Raji (cell line): ENCODE results near the gene FRY.

Experiments used
- POLR2A ChIP-seq: IDR thresholded peaks from 2 replicates; pipeline ENCODE4 v1.6.1; 2011; ENCODE audit warnings: low read depth, low read length, control low read depth; ENCODE audit not compliant: insufficient read depth

FRY gene

GRCh38 chr13:32310134-32310706, 278.6 kb downstream of the FRY start:
- no peak for TF ChIP-seq POLR2A

GRCh38 chr13:32311188-32311897, 279.8 kb downstream of the FRY start:
- TF ChIP-seq POLR2A = no peak

- TF ChIP-seq POLR2A = no peak
Observed at GRCh38 chr13:32314271-32315237, 283.0 kb downstream of the FRY start.

- TF ChIP-seq POLR2A = peak; percentile 94
Observed at GRCh38 chr13:32315238-32316027, 283.9 kb downstream of the FRY start, which contains the start of the genes BRCA2 and ZAR1L. Gene BRCA2, plus strand, starts transcription at chr13:32315508. Its CDS starts 953 bp downstream, at chr13:32316461. Gene ZAR1L, minus strand, starts transcription at chr13:32315363. Its CDS starts 3,438 bp downstream, at chr13:32311925.

DNA sequence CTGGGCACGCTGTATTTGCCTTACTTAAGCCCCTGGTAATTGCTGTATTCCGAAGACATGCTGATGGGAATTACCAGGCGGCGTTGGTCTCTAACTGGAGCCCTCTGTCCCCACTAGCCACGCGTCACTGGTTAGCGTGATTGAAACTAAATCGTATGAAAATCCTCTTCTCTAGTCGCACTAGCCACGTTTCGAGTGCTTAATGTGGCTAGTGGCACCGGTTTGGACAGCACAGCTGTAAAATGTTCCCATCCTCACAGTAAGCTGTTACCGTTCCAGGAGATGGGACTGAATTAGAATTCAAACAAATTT, 284.4 kb downstream of the FRY start:
- TF ChIP-seq POLR2A = no peak

GRCh38 chr13:32316501-32316900, 284.9 kb downstream of the FRY start:
- no peak for TF ChIP-seq POLR2A

DNA sequence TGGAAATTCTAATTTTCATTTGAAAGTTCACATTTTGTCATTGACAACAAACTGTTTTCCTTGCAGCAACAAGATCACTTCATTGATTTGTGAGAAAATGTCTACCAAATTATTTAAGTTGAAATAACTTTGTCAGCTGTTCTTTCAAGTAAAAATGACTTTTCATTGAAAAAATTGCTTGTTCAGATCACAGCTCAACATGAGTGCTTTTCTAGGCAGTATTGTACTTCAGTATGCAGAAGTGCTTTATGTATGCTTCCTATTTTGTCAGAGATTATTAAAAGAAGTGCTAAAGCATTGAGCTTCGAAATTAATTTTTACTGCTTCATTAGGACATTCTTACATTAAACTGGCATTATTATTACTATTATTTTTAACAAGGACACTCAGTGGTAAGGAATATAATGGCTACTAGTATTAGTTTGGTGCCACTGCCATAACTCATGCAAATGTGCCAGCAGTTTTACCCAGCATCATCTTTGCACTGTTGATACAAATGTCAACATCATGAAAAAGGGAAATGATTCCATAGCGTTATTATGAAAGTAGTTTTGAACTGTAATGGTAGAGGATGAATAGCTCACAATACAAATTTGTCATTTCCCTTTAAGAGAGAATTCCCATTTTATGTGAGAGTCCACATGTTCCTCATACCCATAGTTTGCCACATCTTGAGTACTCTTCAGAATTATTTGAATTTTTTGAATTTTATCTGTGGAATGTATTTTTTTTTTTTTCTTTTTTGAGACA, 286.3 kb downstream of the FRY start:
- TF ChIP-seq POLR2A = no peak

- no peak for TF ChIP-seq POLR2A
Observed at GRCh38 chr13:32320528-32320927, 289.0 kb downstream of the FRY start.

- TF ChIP-seq POLR2A = no peak
Observed at GRCh38 chr13:32323912-32324311, 292.3 kb downstream of the FRY start.

- no peak for TF ChIP-seq POLR2A
Observed at GRCh38 chr13:32330441-32330840, 298.9 kb downstream of the FRY start.

DNA sequence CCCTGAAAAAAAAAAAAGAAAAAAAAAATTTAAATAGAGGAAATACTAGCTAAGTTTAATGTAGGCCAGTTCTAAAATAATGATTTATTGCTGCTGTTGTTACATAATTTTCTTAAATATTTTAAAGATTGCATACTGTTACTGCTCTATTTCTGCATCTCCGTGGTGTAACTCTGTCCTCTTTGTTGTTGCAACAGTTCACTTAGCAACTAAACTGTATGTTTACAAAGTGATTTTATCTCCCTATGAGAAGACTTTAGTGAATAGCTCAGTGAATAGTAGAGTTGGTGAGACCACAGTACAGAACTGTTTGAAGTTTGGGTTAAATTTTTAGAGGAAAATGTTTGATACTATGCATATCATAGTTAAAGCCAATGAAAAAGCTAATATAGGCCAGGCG, 303.1 kb downstream of the FRY start:
- TF ChIP-seq POLR2A = no peak

DNA sequence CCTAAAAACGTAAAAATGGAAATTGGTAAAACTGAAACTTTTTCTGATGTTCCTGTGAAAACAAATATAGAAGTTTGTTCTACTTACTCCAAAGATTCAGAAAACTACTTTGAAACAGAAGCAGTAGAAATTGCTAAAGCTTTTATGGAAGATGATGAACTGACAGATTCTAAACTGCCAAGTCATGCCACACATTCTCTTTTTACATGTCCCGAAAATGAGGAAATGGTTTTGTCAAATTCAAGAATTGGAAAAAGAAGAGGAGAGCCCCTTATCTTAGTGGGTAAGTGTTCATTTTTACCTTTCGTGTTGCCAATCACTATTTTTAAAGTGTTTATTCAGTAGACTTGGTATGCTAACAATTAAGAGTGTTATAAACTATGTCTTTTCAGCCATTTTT, 309.3 kb downstream of the FRY start:
- no peak for TF ChIP-seq POLR2A

GRCh38 chr13:32347651-32348050, 316.1 kb downstream of the FRY start:
- no peak for TF ChIP-seq POLR2A
